NCI-H2227 (cell line): ENCODE measurements around the gene SHOX.
"Not testable (repeated sequence)": the region's sequence is repeated elsewhere in the genome, so short reads cannot be mapped to it uniquely, and the experiment has no call there.

Source experiments
- DNase-seq: peaks from one replicate; lab custom pipeline; 2025; ENCODE audit not compliant: unreplicated experiment; lab: John Stamatoyannopoulos, UW

The SHOX gene

GRCh38 chrX:630612-631496 is at the start of gene SHOX:
Gene SHOX (plus strand): TSS chrX:630791. CDS start chrX:630898, 107 bp downstream.
- DNase-seq, result no peak

- DNase-seq, result no peak
Measured at GRCh38 chrX:581066-581465, 49.5 kb upstream of the SHOX start.

- no peak for DNase-seq
Measured at GRCh38 chrX:581720-582298, 48.8 kb upstream of the SHOX start.

- DNase-seq, result no peak
Measured at GRCh38 chrX:584572-584971, 46.0 kb upstream of the SHOX start.

GRCh38 chrX:585115-585808 is 45.3 kb upstream of the SHOX start:
- no peak for DNase-seq

- DNase-seq, result no peak
Measured at GRCh38 chrX:586351-586750, 44.2 kb upstream of the SHOX start.

GRCh38 chrX:589261-589660 is 41.3 kb upstream of the SHOX start:
- not testable (repeated sequence) for DNase-seq

- DNase-seq, result no peak
Measured at GRCh38 chrX:590693-591404, 39.7 kb upstream of the SHOX start.

- no peak for DNase-seq
Measured at GRCh38 chrX:599837-600715, 30.5 kb upstream of the SHOX start.

- DNase-seq, result not testable (repeated sequence)
Measured at GRCh38 chrX:603029-603428, 27.6 kb upstream of the SHOX start.

- not testable (repeated sequence) for DNase-seq
Measured at GRCh38 chrX:604616-605015, 26.0 kb upstream of the SHOX start.

- DNase-seq, result not testable (repeated sequence)
Measured at GRCh38 chrX:608088-608487, 22.5 kb upstream of the SHOX start.

GRCh38 chrX:614136-614535 is 16.5 kb upstream of the SHOX start:
- no peak for DNase-seq

GRCh38 chrX:617401-617800 is 13.2 kb upstream of the SHOX start:
- DNase-seq, result no peak

- DNase-seq, result no peak
Measured at GRCh38 chrX:617891-618290, 12.7 kb upstream of the SHOX start.

- DNase-seq, result not testable (repeated sequence)
Measured at GRCh38 chrX:618304-618703, 12.3 kb upstream of the SHOX start.

- no peak for DNase-seq
Measured at GRCh38 chrX:618761-619450, 11.7 kb upstream of the SHOX start.

GRCh38 chrX:619451-619811 is 11.2 kb upstream of the SHOX start:
- no peak for DNase-seq

- no peak for DNase-seq
Measured at GRCh38 chrX:619812-620531, 10.6 kb upstream of the SHOX start.
